GM06990 (cell line): ENCODE measurements around the gene KANSL3.

ENCODE experiments used
- DNase-seq: peaks from one replicate; pipeline ENCODE4 v3.0.0-alpha.2; 2011; ENCODE audit not compliant: insufficient read length; ENCODE audit errors: extremely low read depth
- H3K27me3 ChIP-seq: replicated peaks from 2 replicates; pipeline ENCODE4 v1.6.0; 2011; ENCODE audit warnings: low read length; ENCODE audit not compliant: control insufficient read depth, insufficient read depth
- H3K36me3 ChIP-seq: 2 replicates; pipeline ENCODE4 v1.5.1; 2011; ENCODE audit warnings: low read length; ENCODE audit not compliant: control insufficient read depth, insufficient read depth
- H3K4me3 ChIP-seq: replicated peaks from 2 replicates; pipeline ENCODE4 v1.5.1; 2011; ENCODE audit warnings: low read depth, mild to moderate bottlenecking, control low read depth, low read length
- CTCF ChIP-seq: IDR thresholded peaks from 2 replicates; pipeline ENCODE4 v1.5.1; 2011; ENCODE audit warnings: low read length, control low read depth, mild to moderate bottlenecking, inconsistent platforms; ENCODE audit not compliant: insufficient read depth, poor library complexity, severe bottlenecking

The KANSL3 gene

GRCh38 chr2:96546321-96546720 is 91.8 kb downstream of the KANSL3 start:
- no peak for DNase-seq
- Histone ChIP-seq H3K4me3 (no peak overlapping the region), H3K36me3 (peaks cover 68% of the 10 kb centered on the region), H3K27me3 (no peaks in the 10 kb centered on the region)
- no peak for TF ChIP-seq CTCF
